SKM-1 treated with dmso at 0.1 percent for 144 hours (cell line): Measurements from ENCODE around the gene NTRK3.

Experiments used
- DNase-seq: peaks from one replicate; lab custom pipeline; 2025; ENCODE audit not compliant: unreplicated experiment; lab: John Stamatoyannopoulos, UW

NTRK3 gene

GRCh38 chr15:87949575-87950223 lies 306.8 kb downstream of the NTRK3 start:
- no peak for DNase-seq

DNA sequence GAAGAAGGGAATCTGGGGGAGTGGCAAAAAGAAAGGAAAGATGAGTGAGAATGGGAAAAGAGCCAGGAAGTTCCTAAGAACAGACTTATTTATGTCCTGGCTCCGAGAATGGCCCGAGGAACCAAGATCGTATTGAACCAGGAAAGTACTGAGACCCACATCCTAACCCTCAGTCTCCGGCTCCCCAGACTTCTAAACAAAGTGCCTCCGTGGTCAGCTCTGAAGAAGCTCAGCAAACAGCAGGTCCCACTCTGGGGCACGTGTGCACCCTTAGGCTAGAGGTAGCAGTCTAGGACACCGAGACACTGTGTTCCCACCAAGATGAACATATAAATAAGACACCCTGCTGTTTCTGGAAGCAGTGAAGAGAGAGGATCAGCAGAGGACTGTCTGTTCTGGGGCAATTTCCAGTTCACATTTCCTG lies 307.4 kb downstream of the NTRK3 start:
- DNase-seq = no peak

- DNase-seq = no peak
These were observed 309.0 kb downstream of the NTRK3 start for GRCh38 chr15:87947560-87947959.

- DNase-seq = no peak
These were observed 311.3 kb downstream of the NTRK3 start for GRCh38 chr15:87945246-87945645.

DNA sequence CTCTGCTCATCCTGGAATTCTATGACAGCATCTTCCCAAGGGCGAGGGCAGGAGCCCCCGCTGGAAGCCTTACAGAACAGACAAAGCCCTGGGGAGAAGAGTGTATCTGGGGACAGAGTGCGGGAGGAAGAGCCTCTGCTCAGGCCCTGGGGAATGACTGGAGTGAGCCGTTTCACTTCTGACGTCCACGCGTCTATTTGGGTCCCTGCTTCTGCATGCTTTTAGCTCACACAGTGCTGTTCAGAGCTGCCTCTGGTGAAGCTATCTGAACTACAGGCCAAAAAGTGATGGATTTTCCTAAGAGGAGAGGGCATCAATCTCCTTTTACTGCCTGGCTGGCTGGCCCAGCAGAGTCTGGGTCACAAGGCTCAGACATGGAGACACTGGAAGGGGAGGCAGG lies 311.8 kb downstream of the NTRK3 start:
- no peak for DNase-seq

DNA sequence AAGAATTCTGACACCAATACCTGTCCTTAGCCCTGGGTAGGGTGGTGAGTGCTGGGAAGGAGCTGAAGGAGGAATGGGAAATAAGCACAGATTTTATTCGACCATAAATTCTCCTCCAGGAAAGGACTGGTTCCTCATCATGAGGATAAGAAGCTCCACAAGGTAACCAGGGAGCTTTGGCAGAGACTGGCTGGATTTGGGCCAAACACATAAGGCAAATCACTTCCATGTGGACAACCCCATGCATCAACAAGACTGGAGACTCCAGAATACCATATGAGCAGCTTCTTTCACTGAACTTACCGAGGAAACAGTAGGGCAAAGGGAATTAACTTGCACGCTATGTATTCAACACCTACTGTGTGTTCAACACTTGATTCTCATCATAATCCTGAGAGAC lies 312.5 kb downstream of the NTRK3 start:
- no peak for DNase-seq

DNA sequence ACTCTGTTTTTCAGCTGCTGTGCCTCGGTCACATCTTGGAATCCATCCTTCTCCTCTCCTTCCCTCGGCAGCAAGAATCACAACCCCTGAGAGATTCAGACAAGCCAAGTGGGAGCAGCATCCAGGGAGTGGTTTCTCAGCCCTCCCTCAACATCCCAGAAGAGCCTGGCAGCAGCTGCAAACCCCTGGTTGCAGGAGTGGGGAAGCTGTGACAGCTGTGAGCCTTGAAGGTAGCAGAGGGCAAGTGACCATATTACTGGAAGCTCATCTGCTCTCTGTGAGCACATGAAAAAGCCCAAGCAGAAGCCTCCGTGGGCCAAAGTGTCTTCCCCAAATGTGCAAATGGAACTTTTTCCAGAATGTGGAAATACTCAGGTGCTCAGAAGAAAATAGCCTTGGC lies 312.9 kb downstream of the NTRK3 start:
- no peak for DNase-seq

DNA sequence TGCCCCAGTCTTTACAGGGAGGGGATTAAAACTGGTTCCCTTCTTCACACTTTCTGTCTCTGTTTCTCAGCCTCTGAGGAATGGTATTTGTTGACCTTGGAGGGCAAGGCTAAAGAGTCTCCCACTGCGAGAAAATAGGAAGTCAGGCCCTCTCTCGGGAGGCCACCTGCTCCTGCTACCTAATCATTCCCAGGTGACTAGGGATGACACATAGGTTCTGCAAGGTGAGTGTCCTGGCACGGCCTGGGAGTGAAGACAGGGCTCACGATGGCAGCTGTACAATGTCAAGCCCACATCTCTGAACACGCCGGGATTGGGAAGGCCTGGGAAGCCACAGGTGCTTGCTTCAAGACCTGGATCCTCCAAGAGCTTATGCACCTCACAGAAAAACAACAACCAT lies 314.2 kb downstream of the NTRK3 start:
- DNase-seq = no peak

- no peak for DNase-seq
These were observed 314.9 kb downstream of the NTRK3 start for GRCh38 chr15:87941606-87942005.

GRCh38 chr15:87940768-87941167 lies 315.8 kb downstream of the NTRK3 start:
- DNase-seq = no peak

GRCh38 chr15:87939848-87940457 lies 316.6 kb downstream of the NTRK3 start:
- DNase-seq = no peak

- DNase-seq = no peak
These were observed 318.5 kb downstream of the NTRK3 start for GRCh38 chr15:87938031-87938430.

GRCh38 chr15:87935583-87935982 lies 321.0 kb downstream of the NTRK3 start:
- DNase-seq = no peak

GRCh38 chr15:87931584-87931983 lies 325.0 kb downstream of the NTRK3 start:
- no peak for DNase-seq

- DNase-seq = no peak
These were observed 326.1 kb downstream of the NTRK3 start for GRCh38 chr15:87930457-87930856.

DNA sequence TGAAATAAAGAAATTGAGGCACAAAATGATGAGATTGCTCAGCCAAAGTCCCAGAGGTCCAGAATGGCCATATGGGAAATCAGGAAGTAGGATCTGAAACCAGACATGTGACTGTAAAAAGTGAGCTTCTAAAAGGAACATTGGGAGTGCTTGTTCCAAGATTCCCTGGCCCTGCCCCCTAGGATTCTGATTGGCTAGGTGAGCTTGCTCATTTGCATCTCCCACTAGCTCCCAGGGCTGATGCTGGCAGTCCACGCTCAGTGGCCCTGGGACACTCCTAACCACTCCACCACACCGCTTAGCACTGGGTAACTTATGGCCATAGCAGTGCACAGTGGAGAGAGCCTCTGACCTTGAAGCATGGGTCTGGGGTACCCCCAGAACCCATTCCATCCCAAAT lies 326.7 kb downstream of the NTRK3 start:
- DNase-seq = no peak

DNA sequence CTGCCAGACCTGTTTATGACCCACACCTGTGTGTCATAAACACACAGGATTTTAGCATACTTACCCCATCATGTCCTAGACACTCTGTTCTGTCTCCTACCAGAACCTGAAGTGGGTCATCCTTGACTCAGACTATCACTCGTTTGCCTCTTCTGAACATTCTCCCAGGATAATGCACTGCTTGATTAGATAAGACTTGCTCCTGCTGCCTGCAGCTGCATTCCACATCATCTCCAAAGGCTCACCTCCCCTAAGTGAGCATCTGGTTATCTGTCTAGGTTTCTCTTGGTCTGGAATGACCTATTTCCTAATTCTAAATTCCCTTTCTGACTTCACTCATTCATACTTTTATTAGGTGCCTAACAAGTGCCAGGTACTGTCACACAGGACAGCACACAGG lies 332.1 kb downstream of the NTRK3 start:
- DNase-seq = no peak

GRCh38 chr15:87919064-87919463 lies 337.5 kb downstream of the NTRK3 start:
- no peak for DNase-seq

DNA sequence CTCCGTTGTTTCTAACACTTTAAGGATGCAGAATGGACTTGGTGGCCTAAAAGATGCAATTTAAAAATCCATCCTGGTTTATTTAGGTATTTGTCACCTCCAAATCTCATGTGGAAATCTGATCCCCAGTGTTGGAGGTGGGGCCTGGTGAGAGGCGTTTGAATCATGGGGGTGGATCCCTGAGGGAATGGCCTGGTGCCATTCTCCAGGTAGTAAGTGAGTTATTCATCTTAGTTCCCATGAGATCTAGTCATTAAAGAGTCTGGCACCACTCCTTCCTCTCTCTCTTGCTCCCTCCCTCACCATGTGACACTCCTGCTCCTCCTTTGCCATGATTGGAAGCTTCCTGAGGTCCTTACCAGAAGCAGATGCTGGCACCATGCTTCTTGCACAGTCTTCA lies 339.1 kb downstream of the NTRK3 start:
- no peak for DNase-seq

GRCh38 chr15:87916208-87916607 lies 340.3 kb downstream of the NTRK3 start:
- DNase-seq = no peak

GRCh38 chr15:87910301-87910700 lies 346.2 kb downstream of the NTRK3 start:
- no peak for DNase-seq

- DNase-seq = no peak
These were observed 348.7 kb downstream of the NTRK3 start for GRCh38 chr15:87907676-87908446.
